CD4-positive, alpha-beta T cell (primary cell): ENCODE results near the gene KCNV2. TPM values are rescaled to one million over a fixed set of nuclear protein-coding genes. Genes with fewer than 3 reads are reported as not detected.

Experiments
- ATAC-seq: fragments of 200-7000 bp; cut with Tn5 transposase; one replicate; pipeline ENCODE4 v1.10.0; 2022; ENCODE audit warnings: mild to moderate bottlenecking; ENCODE audit not compliant: poor library complexity
- CTCF ChIA-PET: fragments of 350-600 bp; sonication (Branson Sonifier 250); formaldehyde crosslinking; loops from one replicate; lab custom pipeline; 2021; ENCODE audit warnings: antibody characterized with exemption, inconsistent platforms; lab: Charles Lee
- POLR2A ChIA-PET: fragments of 350-600 bp; sonication (Branson Sonifier 250); formaldehyde crosslinking; loops from one replicate; lab custom pipeline; 2021; ENCODE audit warnings: antibody characterized with exemption, inconsistent platforms; lab: Charles Lee
- DNase-seq, 14 experiments: peaks; one replicate each; pipeline ENCODE4 v3.0.0-alpha.2; 2013 to 2020; ENCODE audit warnings: mixed read lengths in 2 of 14
- H3K27ac ChIP-seq, 2 donors: one replicate each; pipeline versions ENCODE4 v1.5.1 to v1.7.0; 2013; ENCODE audit warnings: low read length in 2 of 2, low read depth in 1 of 2, mild to moderate bottlenecking in 1 of 2
- H3K27me3 ChIP-seq, 2 experiments: 1 replicate in 1 of 2; 2 replicates in 1 of 2; pipeline versions ENCODE4 v1.6.1 to v1.7.0; 2013; ENCODE audit warnings: low read length in 2 of 2, control low read depth in 1 of 2, mild to moderate bottlenecking in 1 of 2, moderate library complexity in 1 of 2; ENCODE audit not compliant: insufficient read depth in 2 of 2, control insufficient read depth in 1 of 2
- H3K36me3 ChIP-seq: one replicate; pipeline ENCODE4 v1.6.1; 2013; ENCODE audit warnings: low read length, control low read depth; ENCODE audit not compliant: insufficient read depth
- H3K4me1 ChIP-seq: one replicate; pipeline ENCODE4 v1.6.1; 2013; ENCODE audit warnings: low read length, control low read depth; ENCODE audit not compliant: insufficient read depth
- H3K4me3 ChIP-seq: one replicate; pipeline ENCODE4 v1.5.1; 2013; ENCODE audit warnings: mild to moderate bottlenecking, low read length, moderate library complexity
- H3K9me3 ChIP-seq, 2 experiments: 1 replicate in 1 of 2; 2 replicates in 1 of 2; pipeline versions ENCODE4 v1.6.1 to v1.7.0; 2013; ENCODE audit warnings: low read length in 2 of 2, mild to moderate bottlenecking in 2 of 2, control low read depth in 1 of 2, moderate library complexity in 1 of 2; ENCODE audit not compliant: control insufficient read depth in 1 of 2, insufficient read depth in 1 of 2
- H3K27ac Mint-ChIP-seq: one replicate; pipeline ENCODE4 v1.8.0; 2020; ENCODE audit warnings: mixed read lengths
- H3K27me3 Mint-ChIP-seq: one replicate; pipeline ENCODE4 v1.8.0; 2021; ENCODE audit warnings: mixed read lengths
- H3K36me3 Mint-ChIP-seq: one replicate; pipeline ENCODE4 v1.8.0; 2021; ENCODE audit warnings: low read depth, mixed read lengths
- H3K4me1 Mint-ChIP-seq: one replicate; pipeline ENCODE4 v1.8.0; 2021; ENCODE audit warnings: low read depth, mixed read lengths
- H3K4me3 Mint-ChIP-seq: one replicate; pipeline ENCODE4 v1.8.0; 2020; ENCODE audit warnings: mild to moderate bottlenecking, mixed read lengths
- H3K9me3 Mint-ChIP-seq: one replicate; pipeline ENCODE4 v1.8.0; 2020; ENCODE audit warnings: mixed read lengths
- CTCF ChIP-seq: fragments of 200-600 bp; IDR thresholded peaks from one replicate; pipeline ENCODE4 v1.8.0; 2022; ENCODE audit warnings: antibody characterized with exemption, mild to moderate bottlenecking
- intact Hi-C, 2 experiments: fragments of 100-400 bp; cut with DNase I in 1 of 2; cut with micrococcal nuclease in 1 of 2; formaldehyde crosslinking; loops; one replicate each; pipeline versions ENCODE4 v1.15.1 to v1.9.0; 2023 to 2025; cut with DNase I, micrococcal nuclease
- total RNA-seq, 174 experiments: library from RNA in 2 of 174; stranded (reverse) in 2 of 174; gene quantifications; one replicate each; pipeline ENCODE4 v1.2.3 and lab custom pipeline; 2021 to 2026

The KCNV2 gene
- total RNA-seq, 2 experiments from 2014 or later, result not detected

- H3K9me3 Mint-ChIP-seq, result no peaks in the 10 kb centered on the region
- ChIA-PET POLR2A (no interaction called here), CTCF (interaction anchor here (0.8 kb wide), 1 partner anchor 84 kb away, joined by 5 read pairs; no protein-coding TSS in a partner anchor)
- intact Hi-C loops, result no loop called here
- H3K4me3 ChIP-seq, result no peak overlapping the region
- no peak overlapping the region for H3K27ac Mint-ChIP-seq
- H3K27me3 Mint-ChIP-seq, result no peaks in the 10 kb centered on the region
- TF ChIP-seq CTCF, result no peak
- no peak for ATAC-seq
- no peak overlapping the region for H3K4me3 Mint-ChIP-seq
- DNase-seq, result no peak
- H3K27me3 ChIP-seq, result no peaks in the 10 kb centered on the region
- no peaks in the 10 kb centered on the region for H3K4me1 Mint-ChIP-seq
- no peaks in the 10 kb centered on the region for H3K4me1 ChIP-seq
- no peak overlapping the region for H3K27ac ChIP-seq
- H3K36me3 ChIP-seq, result no peaks in the 10 kb centered on the region
- H3K9me3 ChIP-seq, result no peaks in the 10 kb centered on the region
- peaks cover 10% of the 10 kb centered on the region for H3K36me3 Mint-ChIP-seq
These were observed 23.3 kb downstream of the KCNV2 start for GRCh38 chr9:2740616-2741015.

GRCh38 chr9:2741441-2742158 is 24.3 kb downstream of the KCNV2 start:
- DNase-seq (no peak), ATAC-seq (no peak)
- Mint-ChIP-seq H3K9me3 (no peaks in the 10 kb centered on the region), H3K4me1 (no peaks in the 10 kb centered on the region), H3K4me3 (no peak overlapping the region), H3K27me3 (no peaks in the 10 kb centered on the region), H3K36me3 (peaks cover 20% of the 10 kb centered on the region), H3K27ac (no peak overlapping the region)
- no peaks in the 10 kb centered on the region for H3K9me3 ChIP-seq
- H3K27ac ChIP-seq, result no peak overlapping the region
- H3K4me3 ChIP-seq, result no peak overlapping the region
- ChIA-PET POLR2A (no interaction called here), CTCF (interaction anchor here (0.8 kb wide), 1 partner anchor 85 kb away, joined by 5 read pairs; no protein-coding TSS in a partner anchor)
- TF ChIP-seq CTCF, result no peak
- no peaks in the 10 kb centered on the region for H3K4me1 ChIP-seq
- H3K27me3 ChIP-seq, result no peaks in the 10 kb centered on the region
- intact Hi-C loops, result no loop called here
- no peaks in the 10 kb centered on the region for H3K36me3 ChIP-seq

GRCh38 chr9:2742214-2742613 is 24.9 kb downstream of the KCNV2 start:
- no peaks in the 10 kb centered on the region for H3K9me3 Mint-ChIP-seq
- CTCF ChIA-PET, result no interaction called here
- intact Hi-C loops, result no loop called here

More at GRCh38 chr9:2742214-2742613, 24.9 kb downstream of the KCNV2 start:
- peaks cover 22% of the 10 kb centered on the region for H3K36me3 Mint-ChIP-seq
- ATAC-seq (no peak), DNase-seq (no peak)
- Histone ChIP-seq H3K4me1 (no peaks in the 10 kb centered on the region), H3K27me3 (no peaks in the 10 kb centered on the region), H3K4me3 (no peak overlapping the region), H3K36me3 (no peaks in the 10 kb centered on the region), H3K27ac (no peak overlapping the region), H3K9me3 (no peaks in the 10 kb centered on the region)
- no peak for TF ChIP-seq CTCF
- H3K4me1 Mint-ChIP-seq, result no peaks in the 10 kb centered on the region
- POLR2A ChIA-PET, result no interaction called here
- H3K4me3 Mint-ChIP-seq, result no peak overlapping the region
- no peak overlapping the region for H3K27ac Mint-ChIP-seq
- no peaks in the 10 kb centered on the region for H3K27me3 Mint-ChIP-seq
